HG02938 (cell line): Measurements from ENCODE around the gene PTGES.
"Not testable (repeated sequence)": the region's sequence is repeated elsewhere in the genome, so short reads cannot be mapped to it uniquely, and the experiment has no call there.

Experiments
- ATAC-seq: cut with Tn5 transposase; IDR thresholded peaks from one replicate; pipeline ENCODE4 v1.9.1; 2021; ENCODE audit warnings: mild to moderate bottlenecking, moderate library complexity; ENCODE audit not compliant: unreplicated experiment

Gene PTGES

GRCh38 chr9:129773262-129774048 is 20.6 kb upstream of the PTGES start:
- ATAC-seq = no peak

DNA sequence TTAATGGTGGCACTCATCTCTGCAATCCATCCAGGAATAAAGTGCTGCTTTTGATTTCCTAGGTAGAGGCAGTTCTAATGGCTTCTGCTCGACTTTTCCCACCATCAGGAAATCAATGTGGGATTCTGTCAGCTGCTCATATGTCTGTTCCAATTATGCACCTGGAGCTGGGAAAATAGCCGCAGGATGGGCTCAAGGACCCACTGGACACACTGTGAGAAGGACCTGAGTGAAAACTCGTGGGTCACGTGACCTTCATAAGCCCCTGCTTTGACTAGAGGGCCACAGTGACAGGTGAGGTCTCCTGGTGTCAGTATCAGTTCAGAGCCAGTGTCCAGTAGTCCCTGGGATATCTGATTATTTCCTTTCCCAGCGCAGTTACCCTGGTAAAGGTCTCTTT is 17.9 kb upstream of the PTGES start:
- no peak for ATAC-seq

- ATAC-seq = no peak
Measured at GRCh38 chr9:129769669-129770068, 16.8 kb upstream of the PTGES start.

GRCh38 chr9:129768486-129768885 is 15.6 kb upstream of the PTGES start:
- no peak for ATAC-seq

GRCh38 chr9:129765764-129766317 is 13.0 kb upstream of the PTGES start:
- ATAC-seq = no peak

DNA sequence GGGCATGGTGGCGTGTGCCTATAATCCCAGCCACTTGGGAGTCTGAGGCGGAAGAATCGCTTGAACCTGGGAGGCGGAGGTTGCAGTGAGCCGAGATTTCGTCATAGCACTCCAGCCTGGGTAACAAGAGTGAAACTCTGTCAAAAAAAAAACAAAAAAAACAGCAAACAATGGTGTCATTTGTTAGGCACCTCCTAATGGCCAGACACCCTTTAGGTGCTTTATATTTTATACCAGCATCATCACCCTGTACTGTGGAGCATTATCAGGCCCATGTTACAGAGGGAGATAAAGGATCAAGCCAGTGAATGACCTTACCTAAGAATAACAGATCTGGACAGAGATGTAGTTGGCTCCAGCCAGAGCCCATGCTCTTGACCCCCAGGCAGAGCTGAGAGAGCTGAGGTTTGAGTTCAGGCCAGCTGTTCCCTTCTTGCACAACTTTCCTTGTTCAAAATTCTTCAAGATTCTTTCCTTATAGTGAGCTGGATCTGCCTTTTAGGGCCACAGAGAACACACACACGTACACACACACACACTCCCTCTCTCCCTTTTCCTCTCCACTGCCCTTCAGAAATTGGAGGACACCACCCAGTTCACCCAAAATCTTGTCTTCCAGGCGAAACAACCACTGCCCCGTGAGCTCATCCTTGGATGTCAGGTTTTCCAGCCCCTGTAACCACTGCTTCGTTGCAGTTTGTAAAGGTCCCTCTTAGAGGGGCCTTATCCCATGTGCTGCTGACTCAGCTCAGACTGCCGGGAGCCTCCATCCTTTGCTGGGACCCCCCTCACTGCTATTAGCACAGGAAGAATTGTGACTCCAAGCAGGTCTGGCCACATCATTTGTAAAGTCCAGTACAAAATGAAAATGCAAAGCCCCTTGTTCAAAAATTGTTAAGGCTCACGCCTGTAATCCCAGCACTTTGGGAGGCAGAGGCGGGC is 10.4 kb upstream of the PTGES start:
- ATAC-seq = no peak

DNA sequence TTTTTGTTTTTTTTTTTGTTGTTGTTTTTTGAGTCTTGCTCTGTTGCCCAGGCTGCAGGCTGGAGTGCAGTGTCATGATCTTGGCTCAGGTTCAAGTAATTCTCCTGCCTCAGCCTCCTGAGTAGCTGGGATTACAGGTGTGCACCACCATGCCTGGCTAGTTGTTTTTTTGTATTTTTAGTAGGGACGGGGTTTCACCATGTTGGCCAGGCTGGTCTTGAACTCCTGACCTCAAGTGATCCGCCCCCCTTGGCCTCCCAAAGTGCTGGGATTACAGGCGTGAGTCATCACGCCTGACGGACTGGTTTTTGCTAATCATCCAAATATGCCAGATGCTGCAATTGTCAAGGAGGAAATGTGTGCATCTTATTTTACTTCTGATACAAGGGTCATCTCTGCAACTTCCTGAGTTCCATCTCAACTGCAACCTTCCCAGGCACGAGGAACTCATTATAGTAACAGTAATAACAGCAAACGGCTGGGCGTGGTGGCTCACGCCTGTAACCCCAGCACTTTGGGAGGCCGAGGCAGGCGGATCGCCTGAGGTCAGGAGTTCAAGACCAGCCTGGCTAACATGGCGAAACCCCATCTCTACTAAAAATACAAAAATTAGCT is 9.6 kb upstream of the PTGES start:
- not testable (repeated sequence) for ATAC-seq

- ATAC-seq = no peak
Measured at GRCh38 chr9:129761901-129762369, 9.1 kb upstream of the PTGES start.

- no peak for ATAC-seq
Measured at GRCh38 chr9:129761293-129761900, 8.6 kb upstream of the PTGES start.

DNA sequence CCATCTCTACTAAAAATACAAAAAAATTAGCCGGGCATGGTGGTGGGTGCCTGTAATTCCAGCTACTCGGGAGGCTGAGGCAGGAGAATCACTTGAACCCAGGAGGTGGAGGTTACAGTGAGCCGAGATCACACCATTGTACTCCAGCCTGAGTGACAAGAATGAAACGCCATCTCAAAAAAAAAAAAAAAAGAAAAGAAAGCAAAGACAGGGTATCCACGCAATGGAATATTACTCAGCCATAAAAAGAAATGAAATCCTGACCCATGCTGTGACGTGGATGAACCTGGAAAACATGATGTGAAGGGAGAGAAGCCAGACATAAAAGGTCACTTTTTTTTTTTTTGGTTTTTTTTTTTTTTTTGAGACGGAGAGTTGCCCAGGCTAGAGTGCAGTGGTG is 7.9 kb upstream of the PTGES start:
- not testable (repeated sequence) for ATAC-seq

DNA sequence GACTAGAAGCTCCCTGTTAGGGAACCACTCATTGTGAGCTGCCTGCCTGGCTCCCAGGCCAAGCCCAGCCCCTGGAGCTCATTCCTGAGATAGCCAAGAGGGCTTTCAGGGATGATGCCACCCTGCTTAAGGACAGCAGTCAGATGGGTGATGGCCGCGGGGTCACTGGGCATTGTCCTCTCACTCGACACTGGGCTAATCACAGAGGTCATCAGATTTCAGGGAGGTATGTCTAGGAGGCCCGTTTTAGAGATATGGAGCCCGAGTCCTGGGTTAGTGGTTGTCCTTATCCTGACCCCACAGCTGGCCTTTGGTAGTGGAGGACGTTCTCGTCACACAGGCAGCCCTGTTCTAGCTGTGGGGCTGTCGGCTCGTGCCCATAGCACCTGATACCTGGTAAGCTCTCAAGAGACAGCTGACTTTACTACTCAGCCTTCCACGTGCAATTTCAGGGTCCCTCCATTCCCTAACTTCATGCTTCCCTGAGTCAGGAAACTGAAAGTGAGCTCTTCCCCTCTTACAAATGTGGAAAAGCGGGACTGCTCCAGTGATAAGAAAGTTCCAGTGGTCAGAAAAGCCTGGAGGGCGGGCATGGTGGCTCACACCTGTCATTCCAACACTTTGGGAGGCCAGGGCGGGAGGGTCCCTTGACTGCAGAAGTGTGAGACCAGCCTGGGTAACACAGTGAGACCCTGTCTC is 7.1 kb upstream of the PTGES start:
- no peak for ATAC-seq

DNA sequence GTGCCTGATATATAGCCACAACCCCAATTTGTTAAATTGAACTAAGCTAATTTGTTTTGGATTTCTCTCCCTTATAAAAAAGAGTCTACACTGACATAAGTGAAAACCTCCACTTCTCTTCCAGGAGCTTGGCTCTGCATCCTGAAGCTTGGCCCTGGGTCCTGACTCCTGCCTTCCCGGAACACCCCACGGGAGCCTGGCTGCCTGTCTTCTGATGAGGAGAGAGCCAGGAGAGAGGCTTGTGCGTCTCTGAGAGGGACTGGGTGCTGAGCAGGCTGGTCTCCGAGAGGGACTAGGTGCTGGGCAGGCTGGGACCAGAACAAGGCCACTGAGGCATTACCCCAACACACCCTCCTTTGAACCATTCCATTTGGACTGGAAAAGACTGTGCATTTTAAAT is 6.5 kb upstream of the PTGES start:
- no peak for ATAC-seq

- ATAC-seq = no peak
Measured at GRCh38 chr9:129757045-129757444, 4.2 kb upstream of the PTGES start.

DNA sequence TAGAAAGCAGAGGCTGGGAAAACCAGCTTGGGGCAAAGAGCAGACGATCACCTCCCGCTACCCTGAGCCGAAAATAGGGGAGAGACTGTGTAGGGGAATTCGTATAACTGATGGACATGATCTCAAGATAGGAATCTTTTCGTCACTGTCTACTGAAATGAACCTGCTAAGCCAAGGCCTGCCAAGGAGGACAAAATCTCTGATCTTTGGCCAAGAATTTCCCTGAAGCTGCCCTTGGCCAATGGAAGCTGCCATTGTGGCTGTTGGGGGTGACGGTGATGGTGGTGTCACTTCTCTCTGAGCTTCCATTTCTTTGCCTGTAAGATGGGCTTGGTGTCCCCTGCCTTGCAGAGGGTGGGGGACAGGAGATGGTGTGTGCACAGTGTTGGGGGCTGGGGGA is 3.3 kb upstream of the PTGES start:
- ATAC-seq = no peak

DNA sequence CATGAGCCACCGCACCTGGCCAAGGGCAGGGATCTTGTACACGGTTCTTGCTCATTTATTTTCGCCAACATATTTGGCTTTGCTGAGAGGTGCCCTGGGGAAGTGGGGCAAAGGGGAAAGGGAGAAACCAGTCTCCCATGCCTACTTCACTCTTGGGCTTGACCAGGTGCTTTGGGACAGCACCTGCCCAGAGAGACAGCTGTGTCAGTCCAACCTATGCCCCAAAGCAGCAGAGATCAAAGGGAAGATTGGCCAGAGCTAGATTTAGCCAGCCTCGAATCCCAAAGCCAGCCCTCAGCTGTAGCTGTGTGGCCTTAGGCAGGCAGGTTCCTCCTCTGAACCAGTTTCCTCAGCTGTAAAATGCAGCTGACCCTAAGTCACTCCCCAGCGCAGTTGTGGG is 2.3 kb upstream of the PTGES start:
- no peak for ATAC-seq

GRCh38 chr9:129751841-129752801 is 721 bp downstream of the PTGES start:
- no peak for ATAC-seq

DNA sequence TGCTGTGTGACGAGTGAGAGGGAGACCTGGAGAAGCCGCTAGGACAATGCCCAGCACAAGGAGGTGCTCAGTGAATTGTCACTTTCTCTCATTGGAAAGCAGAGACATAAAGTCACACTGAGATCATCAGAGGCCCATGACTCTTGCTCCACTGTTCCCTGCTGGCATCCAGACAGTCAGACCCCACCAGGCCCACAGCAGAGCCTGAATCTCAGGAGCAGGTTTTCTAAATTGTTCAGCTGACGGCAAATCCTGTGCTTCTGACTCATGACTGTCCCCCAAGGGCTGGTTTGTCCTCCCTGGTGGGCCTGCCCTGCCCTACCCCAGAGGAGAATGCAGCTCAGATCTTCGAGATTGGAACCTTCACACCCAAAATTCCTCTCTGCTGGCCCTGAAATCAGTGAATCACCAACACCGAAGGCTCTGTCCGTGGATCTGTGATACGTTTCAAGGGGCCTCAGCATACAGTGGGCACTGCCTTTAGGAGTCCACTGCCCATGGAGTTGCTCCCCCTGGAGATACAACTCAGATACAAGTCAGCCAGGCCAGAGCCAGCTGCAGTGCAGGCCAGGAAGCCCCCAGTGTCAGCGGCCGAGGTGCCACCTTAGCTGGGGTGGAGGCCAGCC is 2.7 kb downstream of the PTGES start:
- ATAC-seq = no peak

DNA sequence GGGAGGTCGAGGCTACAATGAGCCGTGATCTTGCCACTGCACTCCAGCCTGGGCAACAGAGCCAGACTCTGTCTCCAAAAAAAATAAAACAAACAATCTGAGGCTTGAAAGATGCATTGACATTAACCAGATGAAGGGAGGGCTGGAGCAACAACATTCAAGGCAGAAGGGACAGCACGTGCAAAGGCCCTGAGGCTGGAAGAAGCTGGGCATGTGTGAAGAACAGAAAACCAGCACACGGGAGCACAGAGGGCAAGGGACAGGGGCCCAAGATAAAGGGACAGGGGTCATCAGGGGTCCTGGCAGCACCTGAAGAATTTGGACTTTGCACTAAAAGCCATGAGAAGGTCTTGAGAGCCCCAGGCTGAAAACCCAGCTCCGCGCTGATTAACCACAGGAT is 3.3 kb downstream of the PTGES start:
- no peak for ATAC-seq
